HG02938 (cell line): Measurements from ENCODE around the gene CSNK1D.

Source experiments
- ATAC-seq: cut with Tn5 transposase; IDR thresholded peaks from one replicate; pipeline ENCODE4 v1.9.1; 2021; ENCODE audit warnings: mild to moderate bottlenecking, moderate library complexity; ENCODE audit not compliant: unreplicated experiment

CSNK1D gene

DNA sequence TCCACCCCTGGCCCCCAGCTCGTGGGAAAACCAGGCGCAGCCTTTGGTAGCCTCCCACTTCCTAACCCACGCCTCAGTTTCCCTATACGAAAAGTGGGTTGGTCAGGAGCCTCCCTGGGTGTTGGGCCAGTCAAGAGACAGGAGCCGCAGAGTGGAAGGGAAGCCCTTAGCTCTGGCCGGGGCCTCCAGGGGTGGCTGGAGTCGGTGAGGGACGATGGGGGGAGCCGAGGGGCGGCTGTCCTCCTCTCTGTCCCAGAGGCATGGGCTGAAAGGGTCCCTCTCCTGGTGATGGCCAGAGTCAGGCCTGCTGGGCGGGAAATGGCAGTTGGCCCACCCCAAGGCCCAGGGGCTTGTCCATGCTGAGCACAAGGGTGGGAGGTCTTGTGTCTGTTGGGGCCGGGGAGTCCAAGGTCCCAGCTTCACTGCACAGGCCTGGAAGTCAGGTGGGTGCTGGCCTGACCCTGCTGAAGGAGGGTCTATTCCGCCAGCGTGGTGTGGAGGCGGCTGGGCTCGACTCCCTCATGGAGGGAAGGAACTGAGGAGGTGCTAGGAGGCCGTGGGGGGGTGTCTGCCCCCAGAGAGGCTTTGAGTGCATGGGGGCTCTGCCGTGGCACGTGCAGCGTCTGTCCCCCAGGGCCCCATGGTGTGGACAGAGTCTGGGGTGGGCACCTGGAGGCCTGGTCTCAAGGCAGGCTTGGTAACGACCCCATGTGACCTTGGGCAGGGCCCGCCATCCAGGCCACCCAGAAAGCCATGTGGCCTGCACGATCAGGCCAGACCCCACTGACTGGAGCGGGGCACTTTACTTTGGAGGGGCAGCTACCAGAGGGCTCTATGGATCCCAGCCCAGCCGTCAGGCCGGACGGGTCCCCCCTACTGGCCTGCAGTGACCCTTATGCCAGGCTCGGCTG is 43.5 kb downstream of the CSNK1D start:
- ATAC-seq: no peak

DNA sequence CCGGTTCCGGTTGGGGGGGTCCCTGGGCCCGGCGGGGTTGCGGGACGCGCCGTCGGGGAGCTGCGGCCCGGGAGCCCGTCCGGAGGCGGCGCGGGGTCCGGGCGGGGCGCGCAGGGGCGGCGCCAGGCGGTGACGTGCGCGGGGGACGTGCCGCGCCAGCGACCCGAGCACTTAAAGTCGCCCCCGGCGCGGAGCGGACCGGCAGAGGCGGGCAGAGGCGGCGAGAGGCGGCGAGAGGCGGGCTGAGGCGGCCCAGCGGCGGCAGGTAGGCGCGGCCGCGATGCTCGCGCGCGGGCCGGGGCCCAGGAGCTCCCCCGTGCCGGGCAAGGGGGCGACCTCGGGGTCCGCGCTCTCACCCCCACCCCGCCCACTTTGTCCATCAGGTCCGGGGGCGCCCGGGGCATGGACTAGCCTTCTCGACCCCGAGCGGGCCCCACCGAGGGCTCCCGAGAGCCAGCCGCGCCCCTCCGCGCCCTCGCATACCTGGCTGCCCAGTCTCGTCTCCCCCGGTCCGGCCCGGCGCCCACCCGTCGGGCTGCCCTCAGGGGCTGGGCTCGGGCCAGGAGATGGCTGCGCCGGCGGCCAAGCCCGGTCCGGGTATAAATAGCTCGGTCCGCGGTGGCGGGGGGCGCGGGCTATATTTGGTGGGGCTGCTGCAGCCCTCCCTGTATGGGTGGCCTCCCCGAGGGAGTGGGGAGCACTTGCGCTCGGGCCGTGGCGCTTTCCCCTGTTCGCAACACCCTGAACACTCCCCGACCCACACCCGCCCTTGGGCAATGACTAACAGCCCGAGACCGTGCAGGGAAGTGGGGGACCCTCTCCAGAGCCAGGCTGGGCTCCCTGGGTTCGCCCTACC is 44.4 kb downstream of the CSNK1D start, which contains the start of gene SLC16A3:
SLC16A3 (plus strand) TSS at position 201 of the 856 bp plus-strand sequence. CDS start 6,967 bp downstream, outside the sequence.
- no peak for ATAC-seq

DNA sequence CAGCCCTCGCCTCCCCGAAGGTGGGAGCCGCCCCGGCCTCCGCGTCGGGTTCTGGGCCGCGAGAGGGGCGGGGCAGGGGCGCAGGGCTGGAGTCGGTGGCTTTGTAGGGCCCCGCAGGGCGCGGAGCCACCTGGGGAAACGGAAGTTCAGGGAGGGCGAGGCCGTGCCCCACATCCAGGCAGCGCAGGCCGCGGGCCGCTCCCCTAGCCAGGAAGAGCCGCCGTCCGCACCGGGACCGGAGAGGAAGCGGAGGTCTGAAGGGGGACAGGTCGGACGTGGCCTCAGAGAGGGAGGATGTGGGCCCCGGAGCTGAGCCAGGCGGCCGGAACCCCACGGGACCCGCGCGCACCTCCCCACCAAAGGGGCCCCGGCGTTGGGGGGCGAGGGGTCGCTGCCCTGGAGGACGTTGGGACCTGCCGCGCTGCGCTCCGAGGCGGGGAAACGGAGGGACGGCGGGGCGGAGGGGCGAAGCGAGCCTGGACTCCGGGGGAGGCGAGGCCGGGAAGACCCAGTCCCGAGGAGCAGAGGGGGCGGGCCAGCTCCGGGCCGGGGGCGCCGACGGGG is 45.1 kb downstream of the CSNK1D start:
- no peak for ATAC-seq

DNA sequence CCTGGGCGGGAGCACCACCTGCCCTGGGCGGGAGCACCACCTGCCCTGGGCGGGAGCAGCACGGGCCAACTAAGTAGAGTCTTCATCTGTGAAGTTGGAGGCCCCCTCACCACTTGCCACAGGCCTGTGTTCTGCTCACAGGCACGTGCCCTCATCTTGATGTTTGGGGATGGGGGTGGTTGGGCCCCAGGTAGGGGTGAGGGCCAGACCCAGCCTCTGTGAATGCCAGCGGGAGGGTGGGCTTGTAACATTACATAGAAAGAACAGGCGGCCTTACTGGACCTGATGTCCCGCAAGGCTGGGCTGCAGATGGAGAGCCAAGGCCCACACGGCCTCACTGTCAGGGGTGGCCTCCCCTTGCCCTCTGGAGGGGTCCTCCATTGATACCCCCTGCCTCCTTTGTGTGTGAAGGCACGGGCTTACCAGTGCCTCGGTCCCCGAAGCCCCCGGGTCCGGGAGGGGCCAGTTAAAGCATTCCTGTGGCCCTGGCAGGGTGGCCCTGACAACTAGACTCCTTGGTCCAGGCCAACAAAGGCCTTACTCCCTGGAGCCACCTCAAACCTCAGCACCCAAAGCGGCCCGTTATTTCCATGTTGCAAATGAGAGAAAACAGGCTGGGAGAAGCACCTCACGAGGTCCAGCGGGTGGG is 45.7 kb downstream of the CSNK1D start:
- ATAC-seq: no peak

DNA sequence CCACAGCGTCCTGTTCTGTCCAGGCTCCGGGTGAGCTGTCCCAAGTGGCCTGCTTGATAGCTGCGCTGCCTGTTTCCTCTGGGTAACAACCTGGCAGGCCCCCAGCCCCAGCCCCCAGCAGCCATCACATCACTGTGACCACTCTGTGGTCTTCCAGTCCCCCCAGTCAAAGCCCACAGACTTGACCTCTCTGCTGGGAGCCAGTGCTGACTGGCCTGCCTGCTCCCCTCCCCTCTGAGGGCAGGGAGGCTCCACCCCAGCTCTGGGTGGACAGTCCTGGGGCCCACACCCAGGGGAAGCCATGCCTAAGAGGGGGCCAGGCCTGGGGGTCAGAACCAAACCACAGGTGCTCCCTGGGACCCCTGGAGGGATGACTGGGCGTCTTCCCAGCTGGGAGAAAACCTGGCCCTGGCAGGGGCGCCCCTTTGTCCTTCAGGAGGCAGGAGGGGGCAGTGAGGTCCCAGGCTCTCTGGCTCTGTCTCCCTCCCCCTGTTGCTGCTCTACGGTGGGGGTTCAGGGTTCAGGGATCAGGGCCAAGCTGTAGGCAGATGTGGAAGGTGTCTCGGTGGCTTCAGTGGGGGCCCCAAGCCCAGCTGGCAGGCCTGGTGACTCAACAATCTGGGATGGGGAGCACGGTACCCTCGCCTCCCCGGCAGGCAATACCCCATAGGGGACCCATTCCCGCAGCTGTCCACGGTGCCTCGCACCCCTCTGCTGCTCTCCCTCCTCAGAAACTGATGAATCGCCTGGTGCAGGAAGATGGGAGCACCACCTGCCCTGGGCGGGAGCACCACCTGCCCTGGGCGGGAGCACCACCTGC is 46.5 kb downstream of the CSNK1D start:
- ATAC-seq: no peak

DNA sequence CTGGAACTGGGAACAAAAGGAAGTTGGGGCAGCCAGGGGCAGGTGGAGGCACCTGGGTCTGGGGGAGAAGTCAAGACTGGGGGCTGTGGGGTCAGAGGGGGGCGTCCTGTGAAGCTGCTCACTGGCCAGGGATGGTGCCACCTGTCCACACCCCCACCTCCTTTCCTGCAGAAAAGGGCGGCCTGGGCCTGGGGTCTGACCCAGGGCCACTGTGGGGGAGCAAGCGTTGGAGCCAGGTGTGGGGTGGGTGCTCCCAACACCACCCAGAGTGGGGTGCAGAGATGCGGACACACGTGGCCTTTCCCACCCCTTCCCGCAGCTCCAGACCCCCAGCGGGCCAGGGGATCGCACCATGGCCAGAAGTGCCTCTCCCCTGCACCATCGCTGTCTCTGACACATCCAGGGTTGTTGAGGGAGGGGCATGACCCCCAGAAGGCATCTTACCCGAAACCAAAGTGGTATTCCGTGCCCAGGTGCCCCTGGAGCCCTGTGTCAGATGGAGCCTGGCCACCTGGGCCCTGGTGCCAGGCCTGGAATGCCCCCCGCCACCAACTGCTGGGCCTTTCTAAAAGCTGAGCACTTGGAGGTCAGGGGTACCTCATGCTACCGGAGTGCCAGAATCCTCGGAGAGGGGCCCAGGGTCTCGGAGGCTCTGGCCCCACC is 47.2 kb downstream of the CSNK1D start:
- no peak for ATAC-seq

DNA sequence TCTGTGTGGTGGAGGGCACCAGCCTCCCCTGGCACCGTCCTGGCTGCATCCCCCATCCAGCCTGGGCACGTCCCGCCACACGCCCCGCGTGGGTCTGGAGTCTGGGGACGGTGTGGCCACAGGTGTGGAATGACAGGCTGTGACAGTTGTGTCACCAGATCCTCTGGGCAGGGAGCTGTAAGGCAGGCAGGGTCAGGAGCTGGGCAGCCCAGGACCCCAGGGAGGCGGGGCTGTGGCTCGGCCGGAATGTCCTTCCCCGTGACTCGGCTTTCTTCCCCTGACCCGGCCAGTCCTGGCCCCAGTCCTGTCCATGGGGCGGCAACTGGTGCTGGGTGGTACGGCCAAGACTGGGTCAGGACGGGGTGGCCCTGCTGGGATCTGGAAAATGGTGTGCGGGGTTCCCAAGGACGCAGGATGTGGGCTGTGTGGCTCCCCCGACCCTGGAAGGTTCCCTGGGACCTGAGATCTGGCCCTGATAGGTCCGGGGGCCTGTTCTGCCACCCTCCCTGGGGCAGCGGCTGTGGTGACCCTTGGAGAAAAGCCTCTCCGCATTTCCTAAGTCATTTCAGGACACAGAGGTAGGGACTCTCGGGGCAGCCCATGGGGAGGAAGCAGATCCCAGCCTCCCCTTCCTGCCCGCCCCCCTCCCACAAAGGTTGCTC is 48.0 kb downstream of the CSNK1D start:
- no peak for ATAC-seq

DNA sequence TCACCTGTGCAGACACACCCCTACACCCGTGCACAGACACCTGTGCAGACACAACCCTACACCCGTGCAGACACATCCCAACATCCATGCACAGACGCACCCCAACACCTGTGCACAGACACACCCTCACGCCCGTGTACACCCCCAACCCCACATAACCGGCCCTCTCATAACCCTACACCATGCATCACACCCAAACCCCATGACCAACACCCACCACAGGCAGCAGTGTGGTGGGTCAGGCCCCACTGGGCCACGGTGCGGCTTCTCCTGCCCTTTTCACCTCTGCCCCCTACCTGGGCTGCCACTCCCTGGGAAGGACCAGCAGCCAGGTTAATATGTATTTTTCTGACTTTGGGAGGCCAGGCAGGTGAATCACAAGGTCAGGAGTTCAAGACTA is 48.8 kb downstream of the CSNK1D start:
- ATAC-seq: no peak

DNA sequence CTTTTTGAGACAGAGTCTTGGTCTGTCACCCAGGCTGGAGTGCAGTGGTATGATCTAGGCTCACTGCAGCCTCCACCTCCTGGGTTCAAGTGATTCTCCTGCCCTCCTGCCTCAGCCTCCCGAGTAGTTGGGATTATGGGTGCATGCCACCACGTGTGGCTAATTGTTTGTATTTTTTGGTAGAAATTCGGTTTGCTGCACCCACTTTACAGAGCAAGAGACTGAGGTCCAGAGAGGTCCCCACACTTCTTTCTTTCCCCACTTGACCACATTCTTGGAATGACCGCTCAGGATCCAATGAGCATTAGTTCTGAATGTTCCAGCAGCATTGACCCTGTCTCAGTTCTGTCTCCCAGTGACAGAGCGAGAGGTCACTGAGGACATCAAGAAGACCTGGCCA is 50.0 kb downstream of the CSNK1D start:
- no peak for ATAC-seq

DNA sequence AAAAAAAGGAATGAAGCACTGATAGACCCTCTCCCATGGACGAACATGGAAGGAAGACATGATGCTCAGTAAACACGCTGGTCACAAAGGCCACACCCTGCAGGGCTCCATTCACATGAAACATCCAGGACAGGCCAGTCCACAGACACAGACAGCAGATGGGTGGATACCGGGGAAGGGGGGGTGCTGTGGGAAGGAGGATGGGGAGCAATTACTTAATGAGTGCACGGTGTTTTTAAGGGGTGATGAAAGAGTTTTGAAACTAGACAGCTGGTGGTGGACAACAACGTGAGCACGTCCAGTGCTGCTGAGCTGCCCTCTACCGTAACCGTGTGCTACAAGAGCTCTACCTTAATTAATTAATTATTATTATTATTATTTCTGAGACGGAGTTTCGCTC is 50.7 kb downstream of the CSNK1D start:
- no peak for ATAC-seq

DNA sequence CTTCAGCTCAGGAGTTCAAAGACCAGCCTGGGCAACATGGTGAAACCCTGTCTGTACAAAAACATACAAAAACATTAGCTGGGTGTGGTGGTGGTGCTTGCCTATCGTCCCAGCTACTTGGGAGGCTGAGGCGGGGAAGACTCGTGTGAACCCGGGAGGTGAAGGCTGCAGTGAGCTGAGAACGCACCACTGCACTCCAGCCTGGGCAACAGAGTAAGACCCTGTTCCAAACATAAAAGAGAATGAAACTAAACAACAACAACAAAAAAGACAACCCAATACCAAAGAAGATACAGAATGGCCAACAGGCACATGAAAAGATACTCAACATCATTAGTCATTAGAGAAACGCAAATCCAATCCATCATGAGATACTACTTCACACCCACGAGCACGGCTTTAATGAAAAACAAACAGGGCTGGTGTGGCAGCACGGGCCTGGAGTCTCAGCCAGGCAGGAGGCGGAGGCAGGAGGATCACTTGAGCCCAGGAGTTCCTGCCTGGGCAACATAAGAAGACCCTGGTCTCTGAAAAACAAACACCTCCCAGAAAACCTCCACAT is 52.1 kb downstream of the CSNK1D start:
- ATAC-seq: no peak

DNA sequence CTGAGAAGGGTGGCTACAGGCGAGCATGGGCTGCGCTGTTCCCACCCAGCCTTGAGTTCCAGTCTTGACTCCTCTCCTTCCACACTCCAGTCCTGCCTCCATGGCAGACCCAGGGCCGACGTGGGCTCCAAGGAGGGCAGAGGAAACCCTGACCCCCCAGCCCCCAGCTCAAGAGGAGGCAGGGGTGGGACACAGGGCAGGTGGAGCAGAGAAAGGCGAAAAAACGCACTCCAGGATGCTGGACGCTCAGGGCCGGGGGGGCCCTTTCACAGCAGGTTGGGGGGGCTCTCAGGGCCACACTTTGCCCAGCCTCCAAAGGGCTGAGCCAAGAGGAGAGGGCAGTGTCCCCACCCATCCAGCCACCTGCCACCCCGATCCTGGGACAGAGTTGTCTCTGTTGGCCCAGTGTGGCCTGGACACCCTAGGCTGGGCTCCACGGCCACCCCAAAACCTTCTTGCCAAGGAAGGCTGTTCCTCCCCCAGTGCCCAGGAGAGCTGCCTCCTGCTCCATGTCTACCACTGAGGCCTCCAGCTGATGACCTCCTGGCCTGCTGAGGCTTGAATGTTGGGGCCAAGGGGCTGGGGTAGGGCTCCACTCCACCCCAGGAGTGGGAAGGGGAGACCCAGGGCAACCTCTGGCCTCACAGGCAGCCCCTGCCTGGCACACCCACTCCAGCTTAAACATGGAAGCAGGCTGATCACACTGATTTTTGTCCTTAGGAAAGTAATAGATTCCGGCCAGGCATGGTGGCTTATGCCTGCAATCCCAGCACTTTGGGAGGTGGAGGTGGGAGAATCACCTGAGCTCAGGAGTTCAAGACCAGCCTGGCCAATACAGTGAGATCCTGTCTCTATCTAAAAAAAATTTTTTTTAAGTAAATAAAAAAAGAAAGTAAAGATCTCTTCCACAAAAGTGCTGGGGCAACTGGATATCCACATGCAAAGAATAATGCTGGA is 53.5 kb downstream of the CSNK1D start:
- ATAC-seq: no peak

DNA sequence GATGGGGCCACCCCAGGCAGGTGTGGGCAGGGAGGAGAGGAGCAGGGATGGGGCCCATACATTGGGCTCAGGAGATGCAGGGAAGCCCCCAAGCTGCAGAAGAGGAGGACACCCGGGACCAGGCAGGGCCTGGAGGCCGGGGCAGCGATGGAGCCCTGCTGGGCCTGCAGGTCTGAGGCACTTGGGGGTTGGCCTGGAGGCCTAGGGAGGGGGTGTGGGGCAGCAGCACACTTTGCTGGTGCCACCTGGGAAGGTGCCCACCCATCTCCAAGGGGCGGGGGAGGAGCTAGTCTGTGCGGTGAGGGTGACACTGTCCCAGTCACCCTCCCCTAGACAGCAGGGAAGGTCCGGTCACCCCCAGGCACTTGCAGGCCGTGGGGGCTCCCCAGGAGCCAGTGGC is 54.4 kb downstream of the CSNK1D start:
- no peak for ATAC-seq

DNA sequence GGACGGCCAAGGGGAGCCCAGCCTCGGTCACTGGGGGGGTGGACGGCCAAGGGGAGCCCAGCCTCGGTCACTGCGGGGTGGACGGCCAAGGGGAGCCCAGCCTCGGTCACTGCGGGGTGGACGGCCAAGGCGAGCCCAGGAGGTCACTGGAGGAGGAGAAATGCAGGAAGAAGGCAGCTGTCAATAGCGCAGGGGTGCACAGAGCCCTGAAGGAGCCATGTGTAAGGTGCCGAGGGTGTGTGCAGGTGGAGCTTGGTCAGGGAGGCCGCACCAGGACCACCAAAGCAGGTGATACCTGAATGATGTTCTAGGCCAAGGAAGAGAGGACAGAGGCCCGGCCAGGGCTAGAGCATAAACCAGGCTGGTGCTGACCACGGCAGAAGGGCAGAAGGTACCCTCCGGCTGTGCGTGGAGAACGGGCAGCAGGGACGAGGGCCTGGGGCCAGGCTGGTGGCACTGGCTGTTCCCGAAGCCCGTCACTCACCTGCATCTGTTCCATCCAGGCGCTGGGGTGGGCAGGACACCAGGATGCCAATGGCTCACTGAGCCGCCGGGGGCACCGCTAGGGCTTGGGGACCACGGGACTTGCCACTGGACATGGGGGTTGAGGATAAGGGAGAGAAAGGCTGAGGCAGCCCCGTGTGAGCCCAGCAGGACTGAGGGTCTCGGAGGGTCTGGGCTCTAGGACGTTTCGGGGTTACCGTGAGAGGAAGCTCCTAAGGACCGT is 55.0 kb downstream of the CSNK1D start:
- no peak for ATAC-seq

DNA sequence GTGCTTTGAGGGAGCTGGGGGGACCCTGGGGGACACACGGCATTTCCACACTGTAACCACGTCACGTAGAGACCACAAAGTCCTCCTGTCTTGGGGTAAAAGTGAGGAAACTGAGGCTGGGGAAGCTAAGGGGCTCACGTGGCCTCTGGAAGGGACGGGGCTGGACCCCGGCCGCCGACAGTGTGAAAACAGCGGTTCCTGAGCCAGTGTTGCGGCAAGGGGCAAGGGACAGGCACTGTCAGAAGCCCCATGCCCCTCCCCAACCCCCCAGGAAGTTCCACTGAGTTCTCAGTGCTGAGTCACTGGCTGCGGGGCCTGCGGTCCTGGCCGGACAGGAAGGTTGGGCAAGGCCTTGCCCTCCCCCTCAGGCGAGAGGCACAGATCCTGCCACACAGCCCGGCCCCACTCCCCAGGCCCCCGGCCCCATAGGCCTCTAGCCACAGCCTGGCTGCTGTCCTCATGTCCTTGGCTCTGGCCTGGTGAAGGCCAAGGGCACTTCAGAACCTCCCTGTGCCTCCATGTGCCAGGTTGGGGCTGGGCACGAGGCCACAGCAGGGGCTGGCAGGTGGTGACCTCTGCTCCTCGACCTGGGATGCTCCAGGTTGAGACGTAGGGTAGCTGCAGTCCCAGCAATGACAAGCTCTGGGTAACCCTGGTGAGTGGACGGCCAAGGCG is 55.8 kb downstream of the CSNK1D start:
- ATAC-seq: no peak

DNA sequence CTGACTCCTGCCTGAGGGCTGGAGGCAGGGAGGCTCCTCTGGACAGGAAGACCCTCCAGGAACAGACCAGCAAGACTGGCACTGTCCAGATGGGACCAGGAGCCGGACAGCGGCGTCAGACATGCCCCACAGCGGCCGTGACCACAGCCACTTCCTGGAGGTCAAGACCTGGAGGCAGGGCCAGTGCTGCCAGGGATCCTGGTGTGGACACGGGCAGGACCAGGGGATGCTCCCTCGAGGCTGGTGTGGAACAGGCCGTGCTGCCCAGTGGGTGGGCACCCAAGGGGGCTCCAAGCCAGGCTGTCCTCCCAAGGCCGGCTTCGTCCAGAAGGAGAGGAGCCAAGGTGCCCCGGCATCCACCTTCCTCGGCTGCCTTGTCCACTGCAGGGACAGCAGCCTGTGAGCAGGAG is 56.4 kb downstream of the CSNK1D start:
- ATAC-seq: no peak
